K562 (cell line): ENCODE results near the gene TFF3. TPM values are rescaled to one million over a fixed set of nuclear protein-coding genes. Genes with fewer than 3 reads are reported as not detected.

ENCODE experiments used
- ATAC-seq: fragments of 200-7000 bp; cut with Tn5 transposase; 3 replicates; pipeline ENCODE4 v1.9.1; 2020; ENCODE audit warnings: moderate library complexity
- BruUV-seq: library from RNA; stranded (reverse); fragments of 400-500 nt; replicated peaks from 2 replicates; lab custom pipeline; 2021; lab: Mats Ljungman, UMichigan
- CTCF ChIA-PET: fragments of 300-600 bp; formaldehyde crosslinking; extraction: SDS; loops from one replicate; lab custom pipeline; 2021; ENCODE audit warnings: low intra/inter-chr PET ratio; lab: Yijun Ruan, JAX
- POLR2A ChIA-PET: fragments of 300-600, 350-650 bp; sonication (Branson Sonifier 250); formaldehyde crosslinking; extraction: SDS; loops from one replicate; lab custom pipeline; 2021; ENCODE audit warnings: antibody characterized with exemption, inconsistent platforms; lab: Yijun Ruan, JAX
- DNase-seq, 4 experiments: peaks; one replicate each; pipeline versions ENCODE4 v3.0.0 to v3.0.0-alpha.2; 2011 to 2018; ENCODE audit warnings: low spot score in 3 of 4, mixed read lengths in 3 of 4; ENCODE audit errors: extremely low read depth in 1 of 4
- FAIRE-seq: peaks from 2 replicates; lab custom pipeline; 2011; peaks lifted over from hg19 to GRCh38; lab: Jason Lieb, UNC
- H2AFZ ChIP-seq: 2 replicates; pipeline ENCODE4 v1.6.0; 2011; ENCODE audit warnings: low read depth, low read length, control low read depth, inconsistent platforms
- H3K27ac ChIP-seq: fragments of 200-600 bp; 3 replicates; pipeline ENCODE4 v1.8.0; 2011; ENCODE audit warnings: low read depth, mild to moderate bottlenecking, control low read depth, inconsistent platforms, low read length, moderate library complexity, mixed read lengths; ENCODE audit errors: extremely low read depth
- H3K27me3 ChIP-seq, 2 experiments: fragments of 300-600 bp in 1 of 2; 2 replicates in 1 of 2; 3 replicates in 1 of 2; pipeline versions ENCODE4 v1.6.0 to v1.8.0; 2011; ENCODE audit warnings: inconsistent platforms in 2 of 2, low read length in 2 of 2, mild to moderate bottlenecking in 1 of 2, mixed read lengths in 1 of 2, moderate library complexity in 1 of 2; ENCODE audit not compliant: control insufficient read depth in 2 of 2, insufficient read depth in 2 of 2
- H3K36me3 ChIP-seq: fragments of 300-600 bp; 3 replicates; pipeline ENCODE4 v1.8.0; 2011; ENCODE audit warnings: mild to moderate bottlenecking, low read length, inconsistent platforms; ENCODE audit not compliant: control insufficient read depth, insufficient read depth
- H3K4me1 ChIP-seq, 2 experiments: fragments of 200-600 bp in 1 of 2; replicated peaks in 1 of 2; 2 replicates in 1 of 2; 3 replicates in 1 of 2; pipeline versions ENCODE4 v1.5.1 to v1.8.0; 2011; ENCODE audit warnings: inconsistent platforms in 2 of 2, low read length in 2 of 2, mild to moderate bottlenecking in 1 of 2, mixed read lengths in 1 of 2, moderate library complexity in 1 of 2; ENCODE audit not compliant: control insufficient read depth in 2 of 2, insufficient read depth in 2 of 2
- H3K4me2 ChIP-seq: 2 replicates; pipeline ENCODE4 v1.6.1; 2011; ENCODE audit warnings: low read length, control low read depth, inconsistent platforms, mixed read lengths; ENCODE audit not compliant: insufficient read depth
- H3K4me3 ChIP-seq: fragments of 200-600 bp; sonication (generic), shearing (Covaris generic); 2 replicates; pipeline ENCODE4 v1.5.1; 2016; ENCODE audit warnings: control low read depth, inconsistent platforms
- H3K79me2 ChIP-seq: fragments of 200-600 bp; 3 replicates; pipeline ENCODE4 v1.8.0; 2011; ENCODE audit warnings: low read length, inconsistent platforms; ENCODE audit not compliant: control insufficient read depth, insufficient read depth
- H3K9ac ChIP-seq, 2 experiments: 2 replicates each; pipeline versions ENCODE4 v1.6.0 to v1.6.1; 2011; ENCODE audit warnings: low read depth in 2 of 2, low read length in 2 of 2, control low read depth in 1 of 2, inconsistent platforms in 1 of 2, mild to moderate bottlenecking in 1 of 2, mixed read lengths in 1 of 2; ENCODE audit not compliant: insufficient read depth in 1 of 2
- H3K9me1 ChIP-seq: one replicate; pipeline ENCODE4 v1.6.0; 2011; ENCODE audit warnings: inconsistent platforms, mild to moderate bottlenecking, low read length, moderate library complexity; ENCODE audit not compliant: control insufficient read depth, insufficient read depth
- H3K9me3 ChIP-seq: replicated peaks from 2 replicates; pipeline ENCODE4 v1.5.1; 2011; ENCODE audit warnings: low read depth, low read length, inconsistent platforms; ENCODE audit not compliant: control insufficient read depth, insufficient read depth
- H4K20me1 ChIP-seq: replicated peaks from 2 replicates; pipeline ENCODE4 v1.6.1; 2011; ENCODE audit warnings: low read length, inconsistent platforms, mixed read lengths; ENCODE audit not compliant: control insufficient read depth, insufficient read depth
- GABPA ChIP-seq: fragments of 200-800 bp; sonication (Bioruptor generic); conservative IDR thresholded peaks from 2 replicates; pipeline ENCODE4 v1.6.1; 2016; ENCODE audit warnings: low read depth, missing genetic modification characterization, missing compliant biosample characterization
- GATA2 ChIP-seq: sonication (generic); formaldehyde crosslinking; IDR thresholded peaks from 2 replicates; pipeline ENCODE4 v1.4.0; 2020; ENCODE audit warnings: mild to moderate bottlenecking, missing genetic modification reagents
- KAT7 ChIP-seq: sonication (generic); formaldehyde crosslinking; IDR thresholded peaks from 2 replicates; pipeline ENCODE4 v1.8.0; 2022; ENCODE audit warnings: missing genetic modification reagents, mild to moderate bottlenecking, borderline replicate concordance
- ZNF639 ChIP-seq, 2 experiments: fragments of 200-800 bp in 1 of 2; sonication (Bioruptor generic) in 1 of 2; sonication (generic) in 1 of 2; formaldehyde crosslinking in 1 of 2; IDR thresholded peaks in 1 of 2; conservative IDR thresholded peaks in 1 of 2; 2 replicates each; pipeline versions ENCODE4 v1.5.0 to v1.6.1; 2016 to 2020; ENCODE audit warnings: missing compliant biosample characterization in 1 of 2, missing genetic modification characterization in 1 of 2, missing genetic modification reagents in 1 of 2
- whole genome bisulfite sequencing: fragments of 100-300 bp; shearing (Covaris generic); methylation state at CpG from one replicate; pipeline ENCODE4 v1.1.6; 2016; ENCODE audit warnings: low coverage, mixed read lengths; ENCODE audit not compliant: insufficient coverage; ENCODE audit errors: missing lambda C conversion rate; 5-methylcytosine and 5-hydroxymethylcytosine counted together
- in situ Hi-C: fragments of 300-500 bp; cut with MboI; formaldehyde crosslinking; loops from 4 replicates; pipeline ENCODE4 v1.15.0; 2018; ENCODE audit warnings: inconsistent platforms, mixed read lengths
- intact Hi-C: fragments of 100-400 bp; cut with micrococcal nuclease; formaldehyde crosslinking; loops from 2 replicates; pipeline ENCODE4 v1.14.2; 2022
- polyA plus RNA-seq, 8 experiments: library from polyadenylated mRNA; depleted of rRNA in 4 of 8; stranded (reverse) in 5 of 8; unstranded in 3 of 8; fragments of >200 nt; fragmentation: Nextera tagmentation in 2 of 8; fragmentation: Illumina TruSeq in 1 of 8; extraction: Ambion mirVana in 2 of 8; extraction: Trizol in 1 of 8; gene quantifications; 2 replicates each; pipeline versions ENCODE4 v1.2.1 to v1.2.3, GENCODE V29; 2011 to 2014; ENCODE audit warnings: inconsistent platforms in 1 of 8, missing spikeins in 1 of 8
- total RNA-seq, 7 experiments: library from RNA; depleted of rRNA in 6 of 7; stranded (reverse); fragments of >200 nt in 6 of 7; fragmentation: Illumina TruSeq in 2 of 7; extraction: Trizol in 2 of 7; gene quantifications; 2 replicates each; pipeline versions ENCODE4 v1.2.1 to v1.2.3, GENCODE V29; 2011 to 2021; ENCODE audit warnings: low replicate concordance in 1 of 7

Gene TFF3
- total and polyA plus RNA-seq, 9 of the 15 experiments (the other 6 are each of a cell fraction or from before 2014, with no cell fraction given): 0.78 TPM; not detected in 8

- peaks cover 32% of the 10 kb centered on the region for H4K20me1 ChIP-seq
- 0% methylated on average over 17 of the region's 17 CpGs for WGBS
- no TSS peak for BruUV-seq
- H3K4me3 ChIP-seq: no peak overlapping the region
- H3K36me3 ChIP-seq: no peaks in the 10 kb centered on the region
- intact Hi-C loops (no loop called here), in situ Hi-C loops (no loop called here)
- H3K4me2 ChIP-seq: no peak overlapping the region
- CTCF ChIA-PET: interaction anchor here (0.9 kb wide), 1 partner anchor 143 kb away, joined by 5 read pairs; no protein-coding TSS in a partner anchor
- H2AFZ ChIP-seq: no peak overlapping the region
- no peaks in the 10 kb centered on the region for H3K9me3 ChIP-seq
- ATAC-seq (no peak), FAIRE-seq (no peak), DNase-seq (no peak)
- H3K27me3 ChIP-seq: peaks cover 29 to 85% of the 10 kb centered on the region in 2 experiments; a peak in 4 of 5 replicates
- POLR2A ChIA-PET: no interaction called here
- H3K27ac ChIP-seq: no peak overlapping the region
- no peak for TF ChIP-seq GABPA (tag)
- no peak for TF ChIP-seq KAT7 (CRISPR knock-in tag)
- no peak for TF ChIP-seq GATA2 (CRISPR knock-in tag)
- TF ChIP-seq ZNF639 (CRISPR knock-in tag; conservative IDR thresholded peaks at IDR 0.05 in 1 of 2, IDR thresholded peaks at IDR 0.05 in 1 of 2): no peak
- H3K4me1 ChIP-seq: peaks cover 0 to 13% of the 10 kb centered on the region in 2 experiments; a peak in 2 of 5 replicates
- H3K79me2 ChIP-seq: no peaks in the 10 kb centered on the region
- peaks cover 3% of the 10 kb centered on the region for H3K9me1 ChIP-seq
- no peak overlapping the region for H3K9ac ChIP-seq
Observed at GRCh38 chr21:42306366-42307035, 8.7 kb downstream of the TFF3 start.
